Neural cell (in vitro differentiated cells): Measurements from ENCODE around the gene CLEC16A. TPM values are rescaled to one million over a fixed set of nuclear protein-coding genes. Genes with fewer than 3 reads are reported as not detected.

Source experiments
- H2AFZ ChIP-seq: fragments of 200-600, 300-800 bp; sonication (generic), shearing (Covaris generic); 2 replicates; pipeline ENCODE4 v1.6.0; 2014; ENCODE audit warnings: low read depth, mild to moderate bottlenecking, antibody characterized with exemption, low read length, moderate library complexity
- H3F3A ChIP-seq: fragments of 200-600 bp; shearing (Covaris generic); 2 replicates; pipeline ENCODE4 v1.6.1; 2016; ENCODE audit warnings: mild to moderate bottlenecking, moderate library complexity, mixed read lengths, antibody characterized with exemption, low read length; ENCODE audit not compliant: insufficient read depth, poor library complexity, severe bottlenecking
- H3K27ac ChIP-seq: fragments of 200-600, 300-800 bp; sonication (generic), shearing (Covaris generic); 2 replicates; pipeline ENCODE4 v1.5.1; 2014; ENCODE audit warnings: mild to moderate bottlenecking, low read length, moderate library complexity
- H3K27me3 ChIP-seq: fragments of 300-800, 200-600 bp; sonication (generic), shearing (Covaris generic); 2 replicates; pipeline ENCODE4 v1.6.0; 2014; ENCODE audit warnings: mild to moderate bottlenecking, low read depth, low read length, moderate library complexity; ENCODE audit not compliant: insufficient read depth
- H3K36me3 ChIP-seq: fragments of 300-800, 200-600 bp; sonication (generic), shearing (Covaris generic); 2 replicates; pipeline ENCODE4 v1.5.1; 2014; ENCODE audit warnings: mild to moderate bottlenecking, antibody characterized with exemption, low read length, moderate library complexity; ENCODE audit not compliant: insufficient read depth
- H3K4me2 ChIP-seq: fragments of 300-800, 200-600 bp; sonication (generic), shearing (Covaris generic); 2 replicates; pipeline ENCODE4 v1.6.0; 2014; ENCODE audit warnings: mild to moderate bottlenecking, low read length
- H3K4me3 ChIP-seq: fragments of 300-800, 200-600 bp; sonication (generic), shearing (Covaris generic); 2 replicates; pipeline ENCODE4 v1.5.1; 2014; ENCODE audit warnings: mild to moderate bottlenecking, low read length, moderate library complexity
- H3K79me2 ChIP-seq: fragments of 200-600 bp; shearing (Covaris generic); replicated peaks from 2 replicates; pipeline ENCODE4 v1.6.0; 2014; ENCODE audit warnings: mild to moderate bottlenecking, low read length, moderate library complexity; ENCODE audit not compliant: insufficient read depth
- H3K9ac ChIP-seq: fragments of 300-800, 200-600 bp; sonication (generic), shearing (Covaris generic); 2 replicates; pipeline ENCODE4 v1.6.1; 2016; ENCODE audit warnings: mild to moderate bottlenecking, low read length, mixed read lengths
- H3K9me2 ChIP-seq: fragments of 200-600 bp; shearing (Covaris generic); 2 replicates; pipeline ENCODE4 v1.6.1; 2016; ENCODE audit warnings: mild to moderate bottlenecking, low read length, mixed read lengths; ENCODE audit not compliant: insufficient read depth
- H3K9me3 ChIP-seq: fragments of 200-600, 300-800 bp; sonication (generic), shearing (Covaris generic); 2 replicates; pipeline ENCODE4 v1.6.1; 2016; ENCODE audit warnings: mild to moderate bottlenecking, mixed run types, low read length, moderate library complexity, mixed read lengths
- H4K20me1 ChIP-seq: fragments of 200-600 bp; shearing (Covaris generic); 2 replicates; pipeline ENCODE4 v1.6.1; 2016; ENCODE audit warnings: mild to moderate bottlenecking, mixed run types; ENCODE audit not compliant: insufficient read depth
- CTCF ChIP-seq: fragments of 450-650 bp; IDR thresholded peaks from 2 replicates; pipeline ENCODE4 v1.5.1; 2014; ENCODE audit warnings: antibody characterized with exemption, mild to moderate bottlenecking, moderate library complexity; ENCODE audit not compliant: poor library complexity, severe bottlenecking
- EZH2 ChIP-seq: fragments of 200-600, 300-800 bp; shearing (Covaris generic), sonication (generic); IDR thresholded peaks from 2 replicates; pipeline ENCODE4 v1.6.1; 2014; ENCODE audit warnings: antibody characterized with exemption, low read length, borderline replicate concordance, mild to moderate bottlenecking; ENCODE audit not compliant: insufficient read depth, poor library complexity, severe bottlenecking
- POLR2AphosphoS5 ChIP-seq: IDR thresholded peaks from 2 replicates; pipeline ENCODE4 v1.6.1; 2012
- RAD21 ChIP-seq: fragments of 450-650 bp; conservative IDR thresholded peaks from 2 replicates; pipeline ENCODE4 v1.6.1; 2014; ENCODE audit warnings: antibody characterized with exemption, mild to moderate bottlenecking, moderate library complexity
- REST ChIP-seq: IDR thresholded peaks from 2 replicates; pipeline ENCODE4 v1.6.1; 2012; ENCODE audit warnings: borderline replicate concordance
- SMC3 ChIP-seq: fragments of 450-650 bp; conservative IDR thresholded peaks from 2 replicates; pipeline ENCODE4 v1.6.1; 2014; ENCODE audit warnings: antibody characterized with exemption, mild to moderate bottlenecking, moderate library complexity; ENCODE audit not compliant: poor library complexity
- polyA plus RNA-seq: library from polyadenylated mRNA; depleted of rRNA; stranded (reverse); fragments of >200 nt; gene quantifications from 2 replicates; pipeline ENCODE4 v1.2.3, GENCODE V29; 2014

The CLEC16A gene
- polyA plus RNA-seq, 1 donor from 2014 or later, result 11.1 TPM

- no peak overlapping the region for H3K9ac ChIP-seq
- H3K27ac ChIP-seq, result no peak overlapping the region
- no peaks in the 10 kb centered on the region for H3F3A ChIP-seq
- TF ChIP-seq REST (no peak), EZH2 (no peak), POLR2AphosphoS5 (no peak), RAD21 (no peak), SMC3 (no peak)
- no peak overlapping the region for H3K4me3 ChIP-seq
- no peak overlapping the region for H3K4me2 ChIP-seq
- H3K9me2 ChIP-seq, result no peaks in the 10 kb centered on the region
- H3K27me3 ChIP-seq, result no peaks in the 10 kb centered on the region
- no peaks in the 10 kb centered on the region for H3K79me2 ChIP-seq
- H2AFZ ChIP-seq, result no peak overlapping the region
- H3K36me3 ChIP-seq, result no peaks in the 10 kb centered on the region
- H3K9me3 ChIP-seq, result no peaks in the 10 kb centered on the region
- H4K20me1 ChIP-seq, result no peaks in the 10 kb centered on the region
Observed at GRCh38 chr16:11138769-11139325, 194.5 kb downstream of the CLEC16A start.

- no peak overlapping the region for H3K4me2 ChIP-seq
- no peaks in the 10 kb centered on the region for H3K27me3 ChIP-seq
- H3K9me2 ChIP-seq, result no peaks in the 10 kb centered on the region
- no peaks in the 10 kb centered on the region for H3K9me3 ChIP-seq
- no peaks in the 10 kb centered on the region for H3F3A ChIP-seq
- H4K20me1 ChIP-seq, result no peaks in the 10 kb centered on the region
- TF ChIP-seq RAD21, result no peak
- TF ChIP-seq EZH2, result no peak
- no peak for TF ChIP-seq CTCF
- no peaks in the 10 kb centered on the region for H3K79me2 ChIP-seq
- no peak overlapping the region for H3K27ac ChIP-seq
- no peak overlapping the region for H3K9ac ChIP-seq
- H3K4me3 ChIP-seq, result no peak overlapping the region
- no peak overlapping the region for H2AFZ ChIP-seq
- H3K36me3 ChIP-seq, result no peaks in the 10 kb centered on the region
Observed at GRCh38 chr16:11139326-11140097, 195.1 kb downstream of the CLEC16A start.

- H3K9ac ChIP-seq, result no peak overlapping the region
- H3K36me3 ChIP-seq, result no peaks in the 10 kb centered on the region
- H2AFZ ChIP-seq, result no peak overlapping the region
- H3K27ac ChIP-seq, result no peak overlapping the region
- no peaks in the 10 kb centered on the region for H4K20me1 ChIP-seq
- H3K27me3 ChIP-seq, result no peaks in the 10 kb centered on the region
- no peak overlapping the region for H3K4me2 ChIP-seq
- no peaks in the 10 kb centered on the region for H3K9me3 ChIP-seq
- H3K9me2 ChIP-seq, result no peaks in the 10 kb centered on the region
- TF ChIP-seq SMC3, result no peak
- no peaks in the 10 kb centered on the region for H3K79me2 ChIP-seq
- no peaks in the 10 kb centered on the region for H3F3A ChIP-seq
- H3K4me3 ChIP-seq, result no peak overlapping the region
Observed at GRCh38 chr16:11140098-11140375, 195.7 kb downstream of the CLEC16A start.
